ACC112 (cell line): Measurements from ENCODE around the gene WDR46.

ENCODE experiments used
- H2AFZ ChIP-seq: fragments of 200-600 bp; sonication (generic); one replicate; pipeline ENCODE4 v1.6.0; 2017; ENCODE audit warnings: antibody characterized with exemption, low read length; ENCODE audit not compliant: unreplicated experiment
- H3K27ac ChIP-seq: fragments of 200-600 bp; sonication (generic); 2 replicates; pipeline ENCODE4 v1.5.1; 2014; ENCODE audit warnings: low read depth, mild to moderate bottlenecking, antibody characterized with exemption, low read length, moderate library complexity
- H3K27me3 ChIP-seq: fragments of 200-600 bp; sonication (generic); 2 replicates; pipeline ENCODE4 v1.6.1; 2014; ENCODE audit warnings: mild to moderate bottlenecking, antibody characterized with exemption, low read length, moderate library complexity, mixed read lengths; ENCODE audit not compliant: insufficient read depth
- H3K36me3 ChIP-seq: fragments of 200-600 bp; sonication (generic); 2 replicates; pipeline ENCODE4 v1.6.1; 2016; ENCODE audit warnings: mild to moderate bottlenecking, antibody characterized with exemption, low read length, moderate library complexity, mixed read lengths; ENCODE audit not compliant: insufficient read depth
- H3K4me1 ChIP-seq: fragments of 200-600 bp; sonication (generic); one replicate; pipeline ENCODE4 v1.6.1; 2016; ENCODE audit warnings: low read length, mixed read lengths; ENCODE audit not compliant: insufficient read depth, unreplicated experiment, control insufficient read depth
- H3K4me3 ChIP-seq: fragments of 200-600 bp; sonication (generic); 2 replicates; pipeline ENCODE4 v1.5.1; 2014; ENCODE audit warnings: mild to moderate bottlenecking, low read depth, low read length
- H3K79me2 ChIP-seq: fragments of 200-600 bp; sonication (generic); one replicate; pipeline ENCODE4 v1.6.0; 2016; ENCODE audit warnings: low read length; ENCODE audit not compliant: control insufficient read depth, unreplicated experiment, insufficient read depth

The WDR46 gene

DNA sequence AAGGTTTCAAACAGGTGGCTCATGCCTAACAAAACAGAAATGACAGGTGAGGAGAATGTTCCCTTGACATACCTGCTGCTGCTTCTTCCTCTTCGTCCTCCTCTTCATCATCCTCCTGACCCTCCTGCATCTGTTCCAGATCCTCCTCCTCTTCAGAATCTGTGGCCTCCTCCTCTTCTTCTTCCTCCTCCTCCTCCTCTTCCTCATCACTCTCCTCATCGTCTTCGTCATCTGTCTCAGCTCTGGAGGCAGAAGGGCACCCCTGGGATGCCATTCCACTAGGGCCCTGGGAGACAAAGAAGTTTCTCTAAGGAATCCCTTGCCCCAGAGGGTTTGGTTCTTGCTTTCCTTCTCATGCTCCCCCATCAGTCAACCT, 30.9 kb upstream of the WDR46 start:
- Histone ChIP-seq H3K4me3 (peak overlapping the region; percentile 43), H2AFZ (no peak overlapping the region), H3K27ac (peak overlapping the region; percentile 92), H3K4me1 (peaks cover 41% of the 10 kb centered on the region), H3K36me3 (peaks cover 10% of the 10 kb centered on the region; the same call in 1 of the 2 replicates), H3K79me2 (peaks cover 37% of the 10 kb centered on the region), H3K27me3 (no peaks in the 10 kb centered on the region)

DNA sequence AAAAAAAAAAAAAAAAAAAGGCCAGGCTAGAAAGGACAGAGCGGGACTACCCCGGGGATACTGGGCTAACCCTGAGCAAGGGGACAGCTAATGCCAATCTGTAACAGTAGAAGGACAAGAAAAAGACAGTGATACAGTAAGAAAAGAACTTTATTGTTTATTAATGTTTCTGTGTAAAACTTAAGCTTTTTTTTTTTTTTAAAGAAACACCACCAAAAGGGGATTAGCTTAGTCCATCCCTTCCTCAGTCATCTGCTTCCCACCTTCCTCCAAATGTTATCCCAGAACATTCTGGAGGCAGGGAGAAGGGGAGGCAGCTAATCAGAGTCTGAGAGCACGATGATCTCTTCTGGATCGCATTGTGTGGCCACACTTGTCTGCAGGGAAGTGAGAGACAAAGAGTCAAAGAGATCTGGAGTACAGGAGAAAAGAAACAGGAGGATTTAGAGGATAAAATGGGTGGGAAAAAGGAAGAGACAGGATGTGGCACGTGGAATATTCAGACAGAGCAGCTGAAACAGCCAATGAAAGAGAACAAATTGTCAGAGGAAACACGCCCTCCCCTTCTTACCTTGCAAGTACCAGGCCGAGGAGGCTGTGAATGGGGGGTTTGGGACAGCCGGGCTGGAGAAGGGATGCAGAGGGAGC, 29.5 kb upstream of the WDR46 start:
- Histone ChIP-seq H2AFZ (no peak overlapping the region), H3K36me3 (peaks cover 10% of the 10 kb centered on the region; the same call in 1 of the 2 replicates), H3K4me1 (peaks cover 46% of the 10 kb centered on the region), H3K27me3 (no peaks in the 10 kb centered on the region), H3K27ac (peak overlapping the region; percentile 77), H3K79me2 (peaks cover 47% of the 10 kb centered on the region), H3K4me3 (peak overlapping the region; percentile 83)

DNA sequence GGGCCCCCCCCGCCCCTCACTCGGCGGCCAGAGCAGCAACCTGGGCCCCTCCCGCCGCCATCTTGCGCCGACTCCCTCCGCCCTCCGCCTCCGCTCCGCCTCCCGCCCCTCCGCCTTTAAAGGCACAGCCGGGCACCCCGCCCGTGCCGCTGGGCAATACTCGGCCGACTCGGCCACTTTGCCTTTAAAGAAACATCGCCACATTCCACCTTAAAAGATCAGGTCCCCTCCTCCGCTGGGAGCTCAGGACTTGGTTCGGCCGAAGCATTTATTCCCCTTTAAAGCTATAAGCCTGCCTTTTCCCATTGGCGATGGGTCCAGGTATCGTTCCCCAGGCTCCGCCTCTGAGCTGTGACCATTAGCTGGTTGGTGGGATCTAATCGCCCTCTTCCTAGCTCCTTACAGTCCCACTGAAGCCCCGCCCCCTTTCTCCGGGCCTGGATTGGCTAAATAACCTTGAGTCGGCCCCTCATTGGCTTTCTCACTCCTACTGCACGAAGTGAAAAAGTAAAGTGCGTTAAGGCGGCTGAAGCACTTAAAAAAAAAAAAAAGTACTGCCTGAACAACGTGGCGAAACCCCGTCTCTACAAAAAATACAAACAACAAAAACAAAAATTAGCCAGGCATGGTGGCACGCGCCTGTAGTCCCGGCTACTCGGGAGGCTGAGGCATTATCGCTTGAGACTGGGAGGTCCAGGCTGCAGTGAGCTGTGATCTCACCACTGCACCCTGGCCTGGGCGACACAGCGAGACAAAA, 28.8 kb upstream of the WDR46 start, which contains the start of gene ZBTB22:
Gene ZBTB22 (minus strand): TSS at position 76 of the 757 bp plus-strand sequence. CDS start 828 bp downstream, outside the sequence.
- Histone ChIP-seq H3K4me3 (peak within 1 kb of the TSS; percentile 83), H3K36me3 (peaks cover 10% of the 10 kb centered on the region; the same call in 1 of the 2 replicates), H3K27me3 (no peaks in the 10 kb centered on the region), H3K27ac (peak within 1 kb of the TSS; percentile 77), H3K79me2 (peaks cover 54% of the 10 kb centered on the region), H3K4me1 (peaks cover 46% of the 10 kb centered on the region), H2AFZ (no peak within 1 kb of the TSS)

DNA sequence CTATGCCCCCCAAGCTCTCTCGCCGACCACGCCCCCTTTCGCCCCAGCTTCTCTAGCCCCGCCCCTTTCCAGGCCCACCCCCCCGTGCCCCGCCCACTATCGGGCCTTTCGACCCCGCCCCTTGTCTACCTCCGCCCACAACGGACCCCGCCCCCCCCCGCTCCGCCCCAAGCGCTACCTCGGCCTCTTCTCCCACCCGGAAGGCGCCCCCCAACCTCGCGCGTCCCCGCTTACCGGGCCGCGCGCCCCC, 28.3 kb upstream of the WDR46 start:
- Histone ChIP-seq H3K79me2 (peaks cover 56% of the 10 kb centered on the region), H3K4me3 (peak overlapping the region; percentile 83), H3K4me1 (peaks cover 46% of the 10 kb centered on the region), H3K27me3 (no peaks in the 10 kb centered on the region), H3K36me3 (peaks cover 10% of the 10 kb centered on the region; the same call in 1 of the 2 replicates), H3K27ac (peak overlapping the region; percentile 77; the same call in 1 of the 2 replicates), H2AFZ (no peak overlapping the region)

DNA sequence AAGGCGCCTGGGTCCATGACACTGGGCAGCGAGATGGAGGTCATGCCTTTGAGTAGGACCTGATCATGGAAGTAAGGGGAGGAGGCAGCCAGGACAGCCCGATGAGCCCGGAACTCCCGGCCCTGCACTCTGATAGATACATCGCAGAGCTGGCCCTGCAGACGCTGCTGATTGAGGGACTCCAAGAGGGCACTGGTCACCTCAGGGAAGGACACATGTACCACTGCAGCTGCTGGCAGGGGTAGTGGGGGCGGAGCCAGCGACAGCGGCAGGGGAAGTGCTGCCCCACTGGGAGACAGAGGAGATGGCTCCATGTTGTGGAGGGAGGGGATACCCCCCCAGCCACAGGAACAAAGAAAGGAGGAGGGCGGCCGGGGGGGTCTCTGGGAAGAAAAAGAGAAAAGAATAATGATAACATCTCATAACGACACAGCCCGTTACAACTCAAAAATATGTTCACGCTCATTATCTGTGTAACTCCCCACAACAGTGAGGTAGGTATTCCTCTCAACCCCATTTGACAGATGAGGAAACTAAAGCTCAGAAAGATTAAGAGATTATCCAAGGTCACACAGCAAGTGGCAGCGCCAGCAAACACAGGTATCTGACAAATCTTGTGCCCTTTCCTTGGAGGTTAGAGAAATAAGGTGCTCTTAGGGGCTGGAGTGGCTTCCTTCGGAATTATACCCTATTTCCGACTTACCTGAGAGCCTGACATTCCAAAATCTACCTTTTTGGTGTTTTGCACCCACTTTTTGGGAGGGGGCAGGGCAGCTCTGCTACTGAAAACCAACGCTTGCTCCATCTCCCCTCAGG, 27.8 kb upstream of the WDR46 start:
- peaks cover 48% of the 10 kb centered on the region for H3K4me1 ChIP-seq
- H3K79me2 ChIP-seq: peaks cover 56% of the 10 kb centered on the region
- peak overlapping the region; percentile 62 for H3K4me3 ChIP-seq
- no peaks in the 10 kb centered on the region for H3K27me3 ChIP-seq
- H3K36me3 ChIP-seq: peaks cover 10% of the 10 kb centered on the region; the same call in 1 of the 2 replicates
- H2AFZ ChIP-seq: no peak overlapping the region
- no peak overlapping the region for H3K27ac ChIP-seq

DNA sequence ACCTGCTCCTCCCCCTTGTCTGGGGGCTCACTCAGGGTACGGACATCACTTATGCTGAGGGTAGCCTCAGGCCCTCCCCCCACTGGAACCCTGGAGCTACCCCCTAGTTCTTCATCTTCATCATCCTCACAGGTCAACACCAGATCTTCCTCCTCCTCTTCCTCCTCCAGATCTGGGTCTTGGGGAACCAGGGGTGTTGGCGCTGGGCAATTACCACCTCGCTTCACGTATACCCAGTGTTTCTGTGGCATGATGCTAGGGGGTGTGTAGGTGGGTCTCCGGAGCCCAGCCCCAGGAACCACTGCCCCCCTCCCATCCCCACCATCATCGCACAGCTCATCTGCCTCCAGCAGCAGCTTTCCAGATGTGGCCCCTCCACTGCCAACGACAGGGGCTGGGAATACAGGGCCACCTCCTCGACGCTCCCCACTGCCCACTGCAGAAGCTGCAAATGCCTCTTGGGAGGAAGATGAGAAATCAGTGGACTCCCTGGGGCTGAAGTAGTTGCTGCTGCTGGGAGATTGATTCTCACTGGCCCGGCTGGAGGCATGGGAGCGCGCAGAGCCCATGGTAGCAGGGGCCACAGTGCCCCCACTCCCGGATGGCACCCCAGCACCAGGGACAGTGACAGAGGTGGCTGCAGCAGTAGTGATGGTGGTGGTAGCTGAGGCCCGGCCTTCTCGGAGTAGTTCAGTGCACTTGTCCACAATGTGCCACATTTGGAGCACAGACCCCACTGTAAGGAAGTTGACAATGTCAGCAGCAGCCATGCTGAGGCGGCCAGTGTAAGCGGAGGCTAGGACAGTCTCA, 27.0 kb upstream of the WDR46 start:
- Histone ChIP-seq H3K4me3 (no peak overlapping the region), H3K4me1 (peaks cover 42% of the 10 kb centered on the region), H3K36me3 (peaks cover 8% of the 10 kb centered on the region; the same call in 1 of the 2 replicates), H2AFZ (no peak overlapping the region), H3K27me3 (no peaks in the 10 kb centered on the region), H3K27ac (no peak overlapping the region), H3K79me2 (peaks cover 55% of the 10 kb centered on the region)

DNA sequence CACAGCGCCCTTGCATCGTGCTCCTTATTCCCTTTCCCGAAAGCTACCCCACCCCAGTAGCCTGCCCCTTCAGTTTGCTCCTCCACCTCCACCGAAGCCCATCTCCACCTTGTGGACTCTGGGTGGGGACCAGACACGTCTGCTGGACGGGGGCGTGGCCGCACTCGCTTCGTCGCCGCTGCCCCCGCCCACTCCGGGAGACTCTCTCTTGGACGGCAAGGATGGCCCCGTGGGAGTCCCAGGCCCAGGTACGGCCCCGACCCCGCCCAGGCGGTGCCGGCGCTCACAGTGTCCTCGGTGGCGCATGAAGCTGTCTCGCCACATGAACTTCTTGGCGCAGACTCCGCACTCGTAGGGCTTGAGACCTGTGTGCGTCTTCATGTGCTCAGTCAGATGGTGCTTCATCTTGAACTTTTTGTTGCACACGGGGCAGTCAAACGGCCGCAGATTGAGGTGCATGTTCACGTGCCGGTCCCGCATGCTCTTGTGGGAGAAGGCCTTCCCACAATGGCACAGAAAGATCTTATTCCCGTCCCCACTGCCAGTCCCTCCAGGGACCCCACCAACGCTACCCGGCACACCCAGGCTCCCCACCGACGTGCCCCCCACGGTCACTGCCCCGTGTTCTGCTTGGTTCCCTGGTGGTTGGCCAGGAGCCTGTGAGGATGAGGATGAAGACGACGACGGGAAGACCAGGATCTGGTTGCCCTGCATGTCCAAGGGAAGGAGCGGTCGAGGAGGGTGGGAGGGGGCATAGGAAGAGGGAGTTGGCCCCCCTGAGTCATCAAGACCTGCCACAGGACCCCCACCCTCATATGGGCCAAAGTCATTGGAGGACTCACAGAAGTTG, 26.1 kb upstream of the WDR46 start:
- no peaks in the 10 kb centered on the region for H3K27me3 ChIP-seq
- H3K79me2 ChIP-seq: peaks cover 55% of the 10 kb centered on the region
- H3K27ac ChIP-seq: peak overlapping the region; percentile 93
- H3K4me1 ChIP-seq: peaks cover 36% of the 10 kb centered on the region
- peak overlapping the region; percentile 97 for H3K4me3 ChIP-seq
- H3K36me3 ChIP-seq: peaks cover 6% of the 10 kb centered on the region; the same call in 1 of the 2 replicates
- H2AFZ ChIP-seq: no peak overlapping the region

DNA sequence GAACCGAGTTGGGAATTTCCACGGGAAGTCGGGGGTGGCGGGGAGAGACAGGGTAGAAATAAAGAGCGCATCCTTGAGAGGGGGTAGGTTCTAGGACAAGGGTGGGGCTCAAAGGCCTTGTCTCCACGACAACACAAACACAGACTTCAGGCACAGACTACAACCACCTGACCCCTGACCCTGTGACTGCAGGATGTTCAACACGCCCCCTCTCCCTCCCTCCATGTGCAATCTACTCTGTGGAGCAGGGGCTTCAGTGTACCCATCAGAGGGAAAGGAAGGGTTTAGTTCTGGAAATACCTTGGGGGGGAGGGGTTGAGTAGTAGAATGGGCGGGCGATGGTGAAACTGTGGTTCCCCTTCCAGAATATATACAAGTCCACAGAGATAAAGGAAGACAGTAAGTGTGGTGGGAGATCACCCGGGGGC, 25.5 kb upstream of the WDR46 start:
- Histone ChIP-seq H3K27me3 (no peaks in the 10 kb centered on the region), H3K27ac (peak overlapping the region; percentile 93), H3K4me1 (peaks cover 29% of the 10 kb centered on the region), H2AFZ (no peak overlapping the region), H3K4me3 (peak overlapping the region; percentile 97), H3K79me2 (peaks cover 51% of the 10 kb centered on the region), H3K36me3 (peaks cover 4% of the 10 kb centered on the region; the same call in 1 of the 2 replicates)

DNA sequence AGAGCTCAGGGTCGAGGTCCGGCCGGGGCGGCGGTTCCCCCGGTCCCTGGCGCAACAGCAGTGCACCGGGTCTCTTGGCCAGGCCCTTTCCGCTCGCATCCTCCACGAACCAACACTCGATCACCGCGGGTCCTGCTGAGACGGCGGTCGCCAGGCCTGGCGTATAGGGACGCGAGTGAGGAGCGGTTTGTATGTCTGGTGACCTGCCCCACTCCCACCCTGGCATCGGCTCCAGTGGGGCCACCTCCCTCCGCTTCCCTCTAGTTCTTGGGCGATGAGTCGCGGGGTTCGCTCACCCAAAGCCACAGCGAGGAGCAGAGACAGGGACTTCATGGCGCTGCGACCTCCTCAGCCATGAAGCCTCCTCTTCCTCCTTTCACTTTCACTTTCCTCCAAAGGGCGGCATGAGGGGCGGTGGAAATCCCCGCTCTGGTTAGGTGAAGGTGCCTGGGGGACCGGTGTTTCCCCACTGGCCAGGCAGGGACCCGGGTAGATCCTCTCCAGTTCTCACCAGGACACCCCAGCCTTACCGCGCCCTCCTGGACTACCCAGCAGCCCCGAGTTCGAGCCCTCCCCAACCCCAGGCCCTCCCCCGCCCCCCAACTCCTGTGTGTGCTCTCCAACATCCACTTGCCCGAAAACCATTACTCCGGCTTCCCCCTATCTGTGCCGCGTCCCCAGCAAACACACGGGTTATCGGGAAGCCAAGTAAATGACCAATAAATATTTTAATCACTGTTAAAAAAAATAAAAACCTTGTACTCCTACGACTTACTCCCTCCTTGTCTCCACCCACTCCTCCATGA, 24.9 kb upstream of the WDR46 start, which contains the start of gene TAPBP:
Gene TAPBP (minus strand): TSS at position 370 of the 806 bp plus-strand sequence. CDS start 37 bp downstream, at position 333.
- no peak within 1 kb of the TSS for H2AFZ ChIP-seq
- peaks cover 48% of the 10 kb centered on the region for H3K79me2 ChIP-seq
- H3K4me1 ChIP-seq: peaks cover 23% of the 10 kb centered on the region
- H3K4me3 ChIP-seq: peak within 1 kb of the TSS; percentile 97
- H3K36me3 ChIP-seq: no peaks in the 10 kb centered on the region; the same call in 1 of the 2 replicates
- no peaks in the 10 kb centered on the region for H3K27me3 ChIP-seq
- peak within 1 kb of the TSS; percentile 93 for H3K27ac ChIP-seq
